Endothelial cell (in vitro differentiated cells): ENCODE measurements around the gene FNBP1. TPM values are rescaled to one million over a fixed set of nuclear protein-coding genes. Genes with fewer than 3 reads are reported as not detected.
A peak's percentile ranks its signal among the peaks of the same experiment; 100 is the strongest.
"Not testable (repeated sequence)": the region's sequence is repeated elsewhere in the genome, so short reads cannot be mapped to it uniquely, and the experiment has no call there.

Source experiments
- DNase-seq: peaks from one replicate; pipeline ENCODE4 v3.0.0; 2021; ENCODE audit warnings: low spot score
- H3K27ac Mint-ChIP-seq: one replicate; pipeline ENCODE4 v1.8.0; 2021; ENCODE audit warnings: mixed read lengths, inconsistent platforms; ENCODE audit not compliant: unreplicated experiment
- H3K27me3 Mint-ChIP-seq: one replicate; pipeline ENCODE4 v1.8.0; 2021; ENCODE audit warnings: mild to moderate bottlenecking, moderate library complexity, mixed read lengths, inconsistent platforms; ENCODE audit not compliant: unreplicated experiment
- H3K36me3 Mint-ChIP-seq: one replicate; pipeline ENCODE4 v1.8.0; 2021; ENCODE audit warnings: mild to moderate bottlenecking, low read depth, mixed read lengths, inconsistent platforms; ENCODE audit not compliant: unreplicated experiment
- H3K4me1 Mint-ChIP-seq: one replicate; pipeline ENCODE4 v1.8.0; 2021; ENCODE audit warnings: mild to moderate bottlenecking, mixed read lengths, inconsistent platforms; ENCODE audit not compliant: unreplicated experiment
- H3K4me3 Mint-ChIP-seq: one replicate; pipeline ENCODE4 v1.8.0; 2021; ENCODE audit warnings: mild to moderate bottlenecking, mixed read lengths, inconsistent platforms; ENCODE audit not compliant: unreplicated experiment
- H3K9me3 Mint-ChIP-seq: one replicate; pipeline ENCODE4 v1.8.0; 2021; ENCODE audit warnings: mixed read lengths, inconsistent platforms; ENCODE audit not compliant: unreplicated experiment
- total RNA-seq: library from RNA; stranded (reverse); fragmentation: NEBNext Ultra II Directional; extraction: Animal tissue kit (Norgen Biotek cat#: 25700); gene quantifications from one replicate; pipeline ENCODE4 v1.2.1, GENCODE V29; 2021; ENCODE audit not compliant: unreplicated experiment
- TF ChIP-seq, protein P1 (sequence below): fragments of 200-600 bp; sonication (generic); IDR thresholded peaks from one replicate; pipeline ENCODE4 v1.5.0; 2021; ENCODE audit warnings: antibody characterized with exemption; ENCODE audit not compliant: unreplicated experiment

FNBP1 gene
- total RNA-seq, 1 donor from 2014 or later: 119 TPM

DNA sequence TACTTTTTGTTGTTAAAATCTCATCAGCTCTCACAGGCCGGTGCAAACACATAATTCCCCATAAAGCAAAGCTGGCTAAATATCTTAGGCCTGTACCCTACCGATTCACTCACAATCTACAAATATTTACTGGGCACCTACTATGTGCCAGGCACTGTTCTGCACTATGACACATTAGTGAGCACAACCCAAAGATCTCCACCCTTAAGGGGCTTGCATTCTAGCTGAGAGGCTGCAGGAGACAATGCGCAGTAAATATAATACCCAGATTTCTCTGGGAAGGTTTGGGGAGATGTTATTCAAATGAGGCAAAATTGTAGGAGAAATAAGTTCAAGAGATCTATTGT is 53.7 kb downstream of the FNBP1 start:
- H3K9me3 Mint-ChIP-seq: no peaks in the 10 kb centered on the region
- peaks cover 38% of the 10 kb centered on the region for H3K36me3 Mint-ChIP-seq
- H3K4me3 Mint-ChIP-seq: no peak overlapping the region
- H3K27me3 Mint-ChIP-seq: no peaks in the 10 kb centered on the region
- H3K4me1 Mint-ChIP-seq: peaks cover 7% of the 10 kb centered on the region
- H3K27ac Mint-ChIP-seq: no peak overlapping the region
- TF ChIP-seq, protein P1, sequence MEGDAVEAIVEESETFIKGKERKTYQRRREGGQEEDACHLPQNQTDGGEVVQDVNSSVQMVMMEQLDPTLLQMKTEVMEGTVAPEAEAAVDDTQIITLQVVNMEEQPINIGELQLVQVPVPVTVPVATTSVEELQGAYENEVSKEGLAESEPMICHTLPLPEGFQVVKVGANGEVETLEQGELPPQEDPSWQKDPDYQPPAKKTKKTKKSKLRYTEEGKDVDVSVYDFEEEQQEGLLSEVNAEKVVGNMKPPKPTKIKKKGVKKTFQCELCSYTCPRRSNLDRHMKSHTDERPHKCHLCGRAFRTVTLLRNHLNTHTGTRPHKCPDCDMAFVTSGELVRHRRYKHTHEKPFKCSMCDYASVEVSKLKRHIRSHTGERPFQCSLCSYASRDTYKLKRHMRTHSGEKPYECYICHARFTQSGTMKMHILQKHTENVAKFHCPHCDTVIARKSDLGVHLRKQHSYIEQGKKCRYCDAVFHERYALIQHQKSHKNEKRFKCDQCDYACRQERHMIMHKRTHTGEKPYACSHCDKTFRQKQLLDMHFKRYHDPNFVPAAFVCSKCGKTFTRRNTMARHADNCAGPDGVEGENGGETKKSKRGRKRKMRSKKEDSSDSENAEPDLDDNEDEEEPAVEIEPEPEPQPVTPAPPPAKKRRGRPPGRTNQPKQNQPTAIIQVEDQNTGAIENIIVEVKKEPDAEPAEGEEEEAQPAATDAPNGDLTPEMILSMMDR: no peak
- DNase-seq: no peak

DNA sequence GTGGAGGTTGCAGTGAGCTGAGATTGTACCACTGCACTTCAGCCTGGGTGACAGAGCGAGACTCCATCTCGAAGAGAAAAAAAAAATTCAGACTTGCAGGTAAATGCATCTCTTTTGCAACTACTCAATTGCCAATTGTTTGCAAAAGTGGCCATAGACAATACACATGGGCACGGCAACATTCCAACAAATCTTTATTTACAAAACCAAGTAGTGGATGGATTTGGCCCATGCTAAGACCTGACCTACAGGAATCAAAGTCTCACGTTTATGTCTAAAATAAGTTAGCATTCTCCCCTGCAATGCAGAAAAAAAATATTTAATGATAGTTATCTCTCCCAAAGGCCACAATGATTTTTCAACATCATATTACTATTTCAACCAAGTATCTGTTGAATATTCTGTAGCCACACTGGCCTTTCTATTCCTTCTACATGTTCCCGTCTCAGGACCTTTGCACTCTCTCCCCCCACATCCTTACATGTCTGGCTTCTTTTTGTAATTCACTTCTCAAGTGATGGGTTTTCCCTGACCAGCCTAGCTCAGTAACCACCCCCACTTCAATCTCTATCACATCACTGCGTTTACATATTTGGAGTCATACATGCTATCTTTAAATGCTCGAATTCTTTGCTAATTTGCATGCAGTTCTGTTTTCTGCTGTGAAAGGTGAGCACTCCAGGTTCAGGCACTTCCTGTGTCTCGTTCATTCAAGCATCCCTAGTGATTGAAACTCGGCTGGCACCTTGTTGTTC is 54.2 kb downstream of the FNBP1 start:
- TF ChIP-seq, protein P1: no peak
- Mint-ChIP-seq H3K27me3 (no peaks in the 10 kb centered on the region), H3K36me3 (peaks cover 34% of the 10 kb centered on the region), H3K4me3 (peak overlapping the region; percentile 4), H3K4me1 (peaks cover 7% of the 10 kb centered on the region), H3K27ac (no peak overlapping the region), H3K9me3 (no peaks in the 10 kb centered on the region)
- DNase-seq: no peak

DNA sequence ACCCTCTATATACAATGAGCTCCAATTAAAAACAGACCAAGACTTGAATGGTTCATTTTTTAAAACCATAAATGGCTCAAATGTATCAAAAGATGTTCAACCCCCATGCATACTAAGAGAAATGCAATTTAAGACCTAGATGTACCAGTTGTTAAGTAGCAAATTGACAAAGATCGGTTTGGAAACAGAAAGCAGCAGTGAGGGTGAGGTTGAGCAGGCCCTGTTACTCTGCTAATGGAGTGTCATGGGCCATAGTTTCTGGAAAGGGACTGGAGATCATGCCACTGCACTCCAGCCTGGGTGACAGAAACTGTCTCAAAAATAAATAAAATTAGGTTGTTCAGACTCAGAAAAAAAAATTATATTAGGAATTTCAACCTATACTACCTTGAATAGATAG is 55.0 kb downstream of the FNBP1 start:
- Mint-ChIP-seq H3K27ac (no peak overlapping the region), H3K9me3 (no peaks in the 10 kb centered on the region), H3K27me3 (no peaks in the 10 kb centered on the region), H3K4me1 (peaks cover 7% of the 10 kb centered on the region), H3K4me3 (no peak overlapping the region), H3K36me3 (peaks cover 34% of the 10 kb centered on the region)
- DNase-seq: no peak
- TF ChIP-seq, protein P1: no peak

DNA sequence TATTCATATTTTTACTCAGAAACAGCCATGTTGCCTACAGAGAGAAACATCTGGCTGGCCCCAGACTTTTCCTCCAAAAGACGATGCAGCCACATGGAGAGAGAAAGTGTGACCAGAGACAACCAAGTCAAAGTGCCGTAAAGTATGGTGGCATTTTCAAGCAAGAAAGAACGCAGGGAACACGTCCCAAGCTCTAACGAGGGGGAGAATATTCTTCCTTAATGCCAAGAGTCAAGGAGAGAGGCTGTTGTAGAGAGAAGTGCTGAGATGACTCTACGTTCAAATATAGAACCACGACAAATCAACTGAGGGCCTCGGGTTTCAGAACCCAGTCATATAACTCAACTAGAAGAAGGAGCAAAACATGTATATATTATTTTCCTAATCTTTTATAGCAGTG is 55.9 kb downstream of the FNBP1 start:
- peaks cover 33% of the 10 kb centered on the region for H3K36me3 Mint-ChIP-seq
- H3K4me1 Mint-ChIP-seq: peaks cover 7% of the 10 kb centered on the region
- no peak overlapping the region for H3K27ac Mint-ChIP-seq
- H3K9me3 Mint-ChIP-seq: no peaks in the 10 kb centered on the region
- TF ChIP-seq, protein P1: no peak
- no peak overlapping the region for H3K4me3 Mint-ChIP-seq
- DNase-seq: no peak
- peaks cover 2% of the 10 kb centered on the region for H3K27me3 Mint-ChIP-seq

DNA sequence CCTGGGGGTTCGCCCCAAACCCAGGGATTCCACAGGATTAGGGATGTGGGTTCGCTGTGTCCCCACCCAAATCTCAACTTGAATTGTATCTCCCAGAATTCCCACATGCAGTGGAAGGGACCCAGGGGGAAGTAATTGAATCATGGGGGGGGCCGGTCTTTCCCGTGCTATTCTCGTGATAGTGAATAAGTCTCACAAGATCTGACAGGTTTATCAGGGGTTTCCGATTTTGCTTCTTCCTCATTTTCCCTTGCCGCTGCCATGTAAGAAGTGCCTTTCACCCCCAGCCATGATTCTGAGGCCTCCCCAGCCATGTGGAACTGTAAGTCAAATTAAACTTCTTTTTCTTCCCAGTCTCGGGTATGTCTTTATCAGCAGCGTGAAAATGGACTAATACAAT is 58.4 kb downstream of the FNBP1 start:
- not testable (repeated sequence) for H3K4me1 Mint-ChIP-seq, DNase-seq, H3K27ac Mint-ChIP-seq, H3K4me3 Mint-ChIP-seq, H3K27me3 Mint-ChIP-seq, H3K9me3 Mint-ChIP-seq
- H3K36me3 Mint-ChIP-seq: peaks cover 24% of the 10 kb centered on the region
